IPS-20b (cell line): ENCODE data around the gene RELN.

Experiments
- H3K27ac ChIP-seq: one replicate; pipeline ENCODE4 v1.5.1; 2013; ENCODE audit warnings: low read length
- H3K27me3 ChIP-seq: 2 replicates; pipeline ENCODE4 v1.6.1; 2013; ENCODE audit warnings: mild to moderate bottlenecking, low read length, inconsistent platforms; ENCODE audit not compliant: insufficient read depth
- H3K36me3 ChIP-seq: 2 replicates; pipeline ENCODE4 v1.6.1; 2013; ENCODE audit warnings: low read depth, mild to moderate bottlenecking, inconsistent platforms, low read length, moderate library complexity; ENCODE audit not compliant: insufficient read depth
- H3K4me1 ChIP-seq: 2 replicates; pipeline ENCODE4 v1.6.1; 2013; ENCODE audit warnings: mild to moderate bottlenecking, control low read depth, inconsistent platforms, low read length, moderate library complexity; ENCODE audit not compliant: insufficient read depth
- H3K4me3 ChIP-seq: 2 replicates; pipeline ENCODE4 v1.5.1; 2013; ENCODE audit warnings: mild to moderate bottlenecking, low read length, inconsistent platforms
- H3K9ac ChIP-seq: 2 replicates; pipeline ENCODE4 v1.6.1; 2013; ENCODE audit warnings: low read depth, mild to moderate bottlenecking, inconsistent platforms, low read length, moderate library complexity
- H3K9me3 ChIP-seq: 2 replicates; pipeline ENCODE4 v1.6.1; 2013; ENCODE audit warnings: mild to moderate bottlenecking, low read depth, low read length, inconsistent platforms; ENCODE audit not compliant: insufficient read depth

Gene RELN

GRCh38 chr7:103964269-103964668 lies 25.2 kb downstream of the RELN start:
- no peak overlapping the region for H3K27ac ChIP-seq
- H3K9me3 ChIP-seq: no peaks in the 10 kb centered on the region
- H3K27me3 ChIP-seq: no peaks in the 10 kb centered on the region
- H3K36me3 ChIP-seq: no peaks in the 10 kb centered on the region
- no peak overlapping the region for H3K4me3 ChIP-seq
- no peaks in the 10 kb centered on the region for H3K4me1 ChIP-seq
- no peak overlapping the region for H3K9ac ChIP-seq

DNA sequence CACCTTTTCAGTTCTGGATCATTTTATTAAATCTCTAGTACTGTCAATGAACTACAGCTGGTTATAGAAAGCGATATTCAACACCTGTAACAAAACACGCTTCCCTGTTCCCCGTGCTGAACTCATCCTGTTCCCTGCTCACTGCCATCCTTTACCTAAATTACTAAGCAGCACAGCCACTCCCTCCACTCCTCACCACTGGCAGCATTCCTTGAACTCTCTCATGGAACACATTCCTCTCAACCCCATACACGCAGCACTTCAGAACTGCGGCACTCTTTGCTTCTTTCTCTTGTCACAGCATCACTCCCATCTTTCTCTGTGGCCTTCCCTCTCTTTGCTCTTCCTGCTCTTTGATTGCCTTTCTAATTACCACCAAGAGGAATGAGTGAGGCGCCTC lies 27.4 kb downstream of the RELN start:
- Histone ChIP-seq H3K9me3 (no peaks in the 10 kb centered on the region), H3K4me1 (no peaks in the 10 kb centered on the region), H3K27ac (no peak overlapping the region), H3K27me3 (no peaks in the 10 kb centered on the region), H3K4me3 (no peak overlapping the region), H3K36me3 (no peaks in the 10 kb centered on the region), H3K9ac (no peak overlapping the region)

GRCh38 chr7:103958284-103958818 lies 31.1 kb downstream of the RELN start:
- Histone ChIP-seq H3K9me3 (no peaks in the 10 kb centered on the region), H3K27me3 (no peaks in the 10 kb centered on the region), H3K4me3 (no peak overlapping the region), H3K9ac (no peak overlapping the region), H3K27ac (no peak overlapping the region), H3K36me3 (no peaks in the 10 kb centered on the region), H3K4me1 (no peaks in the 10 kb centered on the region)

DNA sequence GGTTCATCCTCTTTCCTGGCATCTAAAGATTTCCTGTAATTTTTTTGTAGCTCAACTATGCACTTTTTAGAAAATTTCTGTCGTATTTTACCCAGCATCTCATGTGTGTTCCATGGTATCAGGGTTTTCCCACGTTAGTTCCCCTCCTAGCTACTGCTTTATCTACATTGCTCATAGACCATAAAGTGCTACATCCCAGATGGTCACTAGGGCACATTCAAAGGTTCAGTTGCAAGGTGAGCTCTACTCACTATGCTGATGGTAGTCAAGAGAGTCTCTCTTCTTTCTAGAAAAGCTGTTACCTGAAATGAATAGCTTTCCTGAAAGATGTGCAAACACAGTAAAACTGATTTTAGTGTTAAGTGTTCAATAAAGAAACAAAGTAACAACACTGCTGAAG lies 33.5 kb downstream of the RELN start:
- no peak overlapping the region for H3K4me3 ChIP-seq
- no peak overlapping the region for H3K9ac ChIP-seq
- H3K27me3 ChIP-seq: no peaks in the 10 kb centered on the region
- no peaks in the 10 kb centered on the region for H3K9me3 ChIP-seq
- no peaks in the 10 kb centered on the region for H3K36me3 ChIP-seq
- H3K4me1 ChIP-seq: no peaks in the 10 kb centered on the region
- H3K27ac ChIP-seq: no peak overlapping the region

GRCh38 chr7:103952408-103952807 lies 37.0 kb downstream of the RELN start:
- Histone ChIP-seq H3K9ac (no peak overlapping the region), H3K9me3 (no peaks in the 10 kb centered on the region), H3K4me1 (no peaks in the 10 kb centered on the region), H3K4me3 (no peak overlapping the region), H3K36me3 (no peaks in the 10 kb centered on the region), H3K27me3 (no peaks in the 10 kb centered on the region), H3K27ac (no peak overlapping the region)

- no peaks in the 10 kb centered on the region for H3K27me3 ChIP-seq
Observed at GRCh38 chr7:103951311-103951710, 38.1 kb downstream of the RELN start.

GRCh38 chr7:103949374-103949773 lies 40.1 kb downstream of the RELN start:
- H3K9ac ChIP-seq: no peak overlapping the region

More at GRCh38 chr7:103951311-103951710, 38.1 kb downstream of the RELN start:
- no peak overlapping the region for H3K9ac ChIP-seq
- no peaks in the 10 kb centered on the region for H3K36me3 ChIP-seq
- H3K4me3 ChIP-seq: no peak overlapping the region
- no peaks in the 10 kb centered on the region for H3K4me1 ChIP-seq
- no peaks in the 10 kb centered on the region for H3K9me3 ChIP-seq
- no peak overlapping the region for H3K27ac ChIP-seq

DNA sequence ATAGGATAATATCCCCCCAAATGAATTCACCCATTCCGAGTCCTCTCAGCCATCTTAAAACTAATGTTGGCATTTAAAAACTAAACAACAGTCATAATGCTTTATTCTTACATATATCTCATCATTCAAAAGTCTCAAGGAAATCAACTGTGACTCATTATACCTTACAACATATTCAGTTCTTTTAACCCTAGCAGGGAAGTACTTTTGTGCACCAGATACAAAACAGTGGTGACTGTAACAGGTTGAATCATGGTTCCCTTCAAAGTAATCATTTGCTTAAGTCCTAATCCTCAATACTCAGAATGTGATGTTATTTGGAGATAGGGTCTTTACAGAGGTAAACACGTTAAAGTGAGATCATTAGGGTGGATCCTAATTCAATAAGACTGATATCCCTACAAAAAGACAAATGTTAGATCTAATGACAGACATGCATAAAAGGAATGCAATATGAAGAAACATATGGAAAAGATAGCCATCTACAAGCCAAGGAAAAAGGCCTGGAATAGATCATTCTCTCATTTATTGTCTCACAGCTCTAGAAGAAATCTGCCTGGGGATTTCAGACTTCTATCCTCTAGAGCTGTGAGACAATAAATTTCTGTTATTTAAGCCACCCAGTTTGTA lies 42.3 kb downstream of the RELN start:
- Histone ChIP-seq H3K36me3 (no peaks in the 10 kb centered on the region), H3K9me3 (no peaks in the 10 kb centered on the region)

More at GRCh38 chr7:103949374-103949773, 40.1 kb downstream of the RELN start:
- no peaks in the 10 kb centered on the region for H3K27me3 ChIP-seq
- no peaks in the 10 kb centered on the region for H3K9me3 ChIP-seq
- H3K27ac ChIP-seq: no peak overlapping the region
- no peak overlapping the region for H3K4me3 ChIP-seq
- no peaks in the 10 kb centered on the region for H3K36me3 ChIP-seq
- no peaks in the 10 kb centered on the region for H3K4me1 ChIP-seq

DNA sequence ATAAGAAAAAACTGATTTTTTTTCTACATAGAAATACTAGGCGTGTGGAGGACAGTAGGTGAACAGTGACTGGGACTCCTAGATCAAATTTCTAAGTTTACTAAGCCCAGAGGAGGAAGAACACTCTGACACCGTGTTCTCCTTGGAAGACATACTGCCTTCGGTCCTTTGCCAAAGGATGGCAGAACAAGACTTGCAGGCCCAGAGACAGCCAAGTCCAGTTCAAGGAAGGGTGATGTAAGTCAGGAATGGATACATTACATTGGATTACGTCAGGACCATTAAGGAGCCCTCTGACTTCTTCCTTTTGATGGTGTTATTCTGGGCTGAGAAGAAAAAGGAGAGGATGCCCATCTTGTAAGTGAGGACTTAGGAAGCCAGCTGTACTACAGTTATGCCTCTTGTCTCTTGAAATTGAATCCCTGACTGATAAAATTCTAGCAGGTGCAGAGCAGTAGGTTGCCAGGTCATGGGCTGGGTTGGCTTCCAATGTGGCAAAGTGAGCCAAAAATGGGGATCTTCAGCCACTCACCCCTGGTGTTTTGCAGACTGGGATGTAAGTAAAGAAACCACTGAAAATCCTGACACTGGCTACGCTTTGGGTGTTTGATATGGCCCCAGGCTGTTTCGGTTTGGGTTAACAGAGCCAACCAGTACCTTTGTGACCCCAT lies 45.1 kb downstream of the RELN start:
- Histone ChIP-seq H3K9ac (no peak overlapping the region), H3K4me3 (no peak overlapping the region), H3K27ac (no peak overlapping the region), H3K27me3 (no peaks in the 10 kb centered on the region), H3K9me3 (no peaks in the 10 kb centered on the region), H3K4me1 (no peaks in the 10 kb centered on the region), H3K36me3 (no peaks in the 10 kb centered on the region)

More for the DNA sequence above, 42.3 kb downstream of the RELN start:
- Histone ChIP-seq H3K4me1 (no peaks in the 10 kb centered on the region), H3K27ac (no peak overlapping the region), H3K27me3 (no peaks in the 10 kb centered on the region), H3K4me3 (no peak overlapping the region), H3K9ac (no peak overlapping the region)

DNA sequence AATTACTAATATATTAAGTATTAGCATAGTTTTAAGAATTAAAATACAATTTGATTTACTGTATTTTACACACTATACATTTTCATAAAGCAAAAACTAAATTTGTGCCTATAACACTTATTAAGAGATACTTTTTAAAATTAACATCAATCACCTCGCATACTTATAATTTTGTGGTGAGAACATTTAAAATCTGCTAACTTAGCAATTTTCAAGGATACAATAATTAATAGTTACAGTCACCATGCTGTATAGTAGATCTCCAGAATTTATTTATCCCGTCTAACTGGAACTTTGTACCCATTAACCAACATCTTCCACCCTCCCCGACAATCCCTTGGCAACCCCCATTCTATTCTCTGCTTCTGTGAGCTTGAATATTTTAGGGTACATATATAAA lies 47.5 kb downstream of the RELN start:
- Histone ChIP-seq H3K9ac (no peak overlapping the region), H3K4me1 (no peaks in the 10 kb centered on the region), H3K9me3 (no peaks in the 10 kb centered on the region), H3K27me3 (no peaks in the 10 kb centered on the region), H3K27ac (no peak overlapping the region), H3K4me3 (no peak overlapping the region), H3K36me3 (no peaks in the 10 kb centered on the region)

DNA sequence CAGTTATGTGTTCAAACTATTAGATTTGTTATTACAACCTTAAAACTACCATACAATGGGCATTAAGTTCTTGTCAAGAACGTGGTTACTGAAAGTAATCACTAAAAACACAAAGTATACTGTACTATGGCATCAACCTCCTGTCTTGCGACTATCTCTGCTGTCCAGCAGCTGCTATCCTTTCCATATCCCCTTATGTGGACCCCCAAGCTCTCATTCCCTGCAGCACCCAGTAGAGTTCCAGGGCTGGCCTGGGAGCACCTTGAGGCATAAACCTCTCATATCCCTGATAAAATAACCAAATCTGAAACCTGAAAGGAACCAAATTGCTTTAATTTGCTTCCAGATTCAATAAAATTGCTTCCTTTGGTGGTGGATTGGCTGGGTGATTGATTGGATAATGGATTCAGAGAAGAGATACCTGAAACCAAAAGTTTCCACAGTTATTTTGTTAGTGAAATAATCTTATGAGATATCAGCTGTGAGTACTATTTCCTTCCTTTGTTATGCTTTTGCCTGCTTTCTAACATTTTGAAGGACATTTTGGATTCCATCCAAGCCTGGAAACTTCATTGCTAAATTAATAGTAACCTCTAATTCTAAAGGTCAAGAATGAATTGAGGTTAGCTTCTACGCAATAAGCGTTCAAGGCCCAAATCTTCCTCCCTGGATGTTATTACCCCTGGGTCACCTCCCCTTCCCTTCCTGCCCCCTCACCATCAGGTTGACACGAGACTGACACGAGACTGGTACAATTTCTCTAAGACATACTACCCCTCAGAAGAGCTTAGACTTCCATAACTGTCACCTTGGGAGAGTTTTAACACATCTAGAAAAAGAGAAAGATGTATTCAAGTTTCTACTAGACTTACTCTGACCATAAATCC lies 48.8 kb downstream of the RELN start:
- Histone ChIP-seq H3K9ac (no peak overlapping the region), H3K27me3 (no peaks in the 10 kb centered on the region), H3K27ac (no peak overlapping the region), H3K4me1 (no peaks in the 10 kb centered on the region), H3K36me3 (no peaks in the 10 kb centered on the region), H3K9me3 (no peaks in the 10 kb centered on the region), H3K4me3 (no peak overlapping the region)
